Caki2 (cell line): ENCODE results near the gene HSPA1B. TPM values are rescaled to one million over a fixed set of nuclear protein-coding genes. Genes with fewer than 3 reads are reported as not detected.
"Not testable (repeated sequence)": the region's sequence is repeated elsewhere in the genome, so short reads cannot be mapped to it uniquely, and the experiment has no call there.

Experiments used
- DNase-seq: peaks from one replicate; pipeline ENCODE4 v3.0.0-alpha.2; 2015; ENCODE audit warnings: low read depth
- in situ Hi-C: cut with HindIII; loops from 2 replicates; pipeline ENCODE4 v1.10.0; 2016; ENCODE audit warnings: low sequenced_read_pairs, low pct_unique_long_range_greater_than_20kb, mixed read lengths
- total RNA-seq: library from RNA; depleted of rRNA; stranded (reverse); fragments of >200 nt; shearing (Covaris generic); gene quantifications from 2 replicates; pipeline ENCODE4 v1.2.3, GENCODE V29; 2014; ENCODE audit warnings: low replicate concordance; rRNA removed

HSPA1B gene
- total RNA-seq, result 441 and 449 TPM in 2 replicates

DNA sequence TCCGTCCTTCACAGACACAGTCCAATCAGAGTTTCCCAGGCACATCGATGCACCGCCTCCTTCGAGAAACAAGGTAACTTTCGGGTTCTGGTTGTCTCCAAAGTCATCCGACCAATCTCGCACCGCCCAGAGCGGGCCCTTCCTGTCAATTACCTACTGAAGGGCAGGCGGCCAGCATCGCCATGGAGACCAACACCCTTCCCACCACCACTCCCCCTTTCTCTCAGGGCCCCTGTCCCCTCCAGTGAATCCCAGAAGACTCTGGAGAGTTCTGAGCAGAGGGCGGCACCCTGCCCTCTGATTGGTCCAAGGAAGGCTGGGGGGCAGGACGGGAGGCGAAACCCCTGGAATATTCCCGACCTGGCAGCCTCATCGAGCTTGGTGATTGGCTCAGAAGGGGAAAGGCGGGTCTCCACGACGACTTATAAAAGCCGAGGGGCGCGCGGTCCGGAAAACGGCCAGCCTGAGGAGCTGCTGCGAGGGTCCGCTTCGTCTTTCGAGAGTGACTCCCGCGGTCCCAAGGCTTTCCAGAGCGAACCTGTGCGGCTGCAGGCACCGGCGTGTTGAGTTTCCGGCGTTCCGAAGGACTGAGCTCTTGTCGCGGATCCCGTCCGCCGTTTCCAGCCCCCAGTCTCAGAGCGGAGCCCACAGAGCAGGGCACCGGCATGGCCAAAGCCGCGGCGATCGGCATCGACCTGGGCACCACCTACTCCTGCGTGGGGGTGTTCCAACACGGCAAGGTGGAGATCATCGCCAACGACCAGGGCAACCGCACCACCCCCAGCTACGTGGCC is at the start of gene HSPA1B:
Gene HSPA1B, plus strand, starts transcription at position 453 of the 794 bp plus-strand sequence. Its CDS starts 213 bp downstream, at position 666.
- in situ Hi-C loops, result no loop called here
- DNase-seq, result peak; percentile 100

- no peak for DNase-seq
- in situ Hi-C loops, result no loop called here
Observed at GRCh38 chr6:31778193-31778592, 49.3 kb upstream of the HSPA1B start.

- DNase-seq, result no peak
- in situ Hi-C loops, result no loop called here
Observed at GRCh38 chr6:31778999-31779885, 48.3 kb upstream of the HSPA1B start.

GRCh38 chr6:31779908-31780307 is 47.6 kb upstream of the HSPA1B start:
- in situ Hi-C loops, result no loop called here
- no peak for DNase-seq

- no peak for DNase-seq
- in situ Hi-C loops, result no loop called here
Observed at GRCh38 chr6:31780507-31781243, 46.9 kb upstream of the HSPA1B start.

DNA sequence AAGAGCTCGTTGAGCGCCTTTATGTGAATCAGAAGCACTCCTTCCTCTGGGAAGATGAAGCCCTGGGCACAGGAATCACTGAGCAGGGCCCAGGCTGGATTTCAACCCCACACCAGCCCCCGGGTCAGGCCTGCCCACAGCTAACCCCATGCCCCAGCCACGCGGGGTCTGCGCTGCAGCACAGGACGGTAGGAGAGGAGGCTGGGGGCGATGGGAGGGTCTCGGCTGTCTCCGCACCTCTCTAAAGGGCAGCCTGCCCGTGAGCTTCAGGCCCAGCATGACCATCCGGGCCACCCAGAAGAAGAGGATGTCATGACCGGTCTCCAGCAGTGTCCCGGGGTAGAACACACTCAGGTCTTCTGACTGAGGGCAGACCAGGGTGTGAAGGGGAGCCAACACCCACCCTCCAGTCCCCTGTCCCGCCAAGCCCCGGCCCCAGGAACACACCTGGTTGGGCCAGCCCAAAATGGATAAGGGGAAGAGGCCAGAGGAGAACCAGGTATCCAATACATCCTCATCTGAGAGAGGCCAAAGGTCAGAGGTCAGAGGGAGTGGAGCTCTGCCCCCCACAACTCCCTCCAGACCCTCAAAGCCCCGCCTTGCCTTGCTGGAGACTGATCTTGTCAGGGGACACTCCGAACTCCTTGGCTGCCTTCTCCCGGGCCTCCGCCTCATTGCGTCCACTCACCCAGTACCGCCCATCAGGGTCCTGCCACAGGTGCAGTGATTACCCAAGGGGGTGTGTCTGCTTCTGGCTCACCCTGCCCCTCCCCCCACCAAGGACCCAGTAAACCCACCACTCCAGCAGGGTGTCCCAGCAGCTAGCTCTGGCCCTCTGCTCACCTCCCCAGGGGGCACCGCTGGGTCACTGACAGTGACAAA is 46.1 kb upstream of the HSPA1B start:
- in situ Hi-C loops, result no loop called here
- no peak for DNase-seq

DNA sequence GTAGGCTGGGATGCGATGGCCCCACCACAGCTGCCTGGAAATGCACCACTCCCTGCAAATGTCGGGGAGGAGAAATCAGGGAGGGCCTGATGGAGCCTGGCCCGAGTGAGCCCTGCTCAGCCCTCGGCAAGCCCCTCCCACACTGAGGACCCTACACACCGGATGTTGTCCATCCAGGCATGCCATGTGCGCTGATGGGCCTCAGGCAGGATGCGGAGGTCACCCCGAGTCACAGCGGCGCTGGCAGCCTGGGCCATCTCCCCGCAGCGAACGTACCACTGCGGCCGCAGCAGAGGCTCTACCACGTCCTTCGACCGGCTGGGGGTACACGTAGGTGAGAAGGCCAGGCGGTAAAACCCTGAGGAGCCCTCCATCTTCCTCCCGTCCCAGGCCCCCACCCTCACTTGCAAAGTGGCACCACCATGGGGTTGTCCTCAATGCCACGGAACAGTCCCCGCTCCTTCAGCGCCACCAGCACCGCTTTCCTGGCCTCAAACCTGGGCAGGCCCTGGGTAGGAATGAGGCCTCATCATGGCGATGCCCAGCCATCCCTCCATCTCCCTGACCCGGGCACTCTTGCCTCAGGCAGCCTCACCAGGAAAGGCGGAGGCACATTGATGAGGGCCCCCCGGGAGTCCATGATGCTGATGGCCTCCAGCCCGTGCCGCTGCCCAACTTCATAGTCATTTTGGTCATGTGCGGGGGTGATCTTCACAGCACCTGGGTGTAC is 45.2 kb upstream of the HSPA1B start:
- in situ Hi-C loops, result no loop called here
- no peak for DNase-seq

DNA sequence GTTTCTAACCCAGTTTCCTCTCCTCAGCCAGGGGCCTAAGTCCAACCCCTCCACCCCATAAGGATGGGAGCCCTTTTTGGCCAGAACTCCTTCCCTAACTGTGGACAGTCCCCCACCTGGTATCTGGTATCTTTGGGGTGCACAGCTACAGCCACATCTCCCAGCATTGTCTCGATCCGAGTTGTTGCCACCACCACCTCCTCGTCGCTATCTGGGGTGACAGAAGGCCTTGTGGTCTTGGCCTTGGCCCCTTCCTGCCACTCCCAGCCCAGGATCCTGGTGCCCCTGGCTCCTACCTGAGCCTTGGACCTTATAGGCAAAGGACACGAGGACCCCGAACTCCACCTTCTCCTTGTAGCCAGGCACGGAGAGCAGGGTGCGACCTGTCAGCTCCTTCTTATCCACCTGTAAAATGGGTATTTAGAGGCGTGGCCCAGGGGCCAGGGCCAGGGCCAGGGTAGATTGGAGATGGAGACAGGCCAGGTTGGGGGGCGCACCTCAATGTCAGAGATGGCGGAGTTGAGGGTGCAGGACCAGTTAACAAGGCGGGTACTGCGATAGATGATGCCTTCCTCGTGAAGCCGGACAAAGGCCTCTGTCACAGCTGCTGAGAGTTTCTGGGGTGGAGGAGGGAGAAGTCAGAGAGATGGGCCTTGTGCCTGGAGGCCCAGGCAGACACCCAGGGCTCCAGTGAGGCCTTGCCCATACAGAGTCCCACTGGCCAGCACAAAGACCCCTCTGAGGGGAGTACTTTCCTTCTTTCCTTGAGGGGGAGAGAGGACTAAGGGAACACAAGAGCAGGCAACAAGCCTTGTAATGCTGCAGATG is 43.2 kb upstream of the HSPA1B start:
- in situ Hi-C loops, result no loop called here

GRCh38 chr6:31785475-31785874 is 42.1 kb upstream of the HSPA1B start:
- in situ Hi-C loops, result no loop called here
- no peak for DNase-seq

More for the DNA sequence above, 43.2 kb upstream of the HSPA1B start:
- no peak for DNase-seq

GRCh38 chr6:31791324-31792089 is 36.0 kb upstream of the HSPA1B start:
- in situ Hi-C loops, result no loop called here
- DNase-seq, result peak; percentile 44

DNA sequence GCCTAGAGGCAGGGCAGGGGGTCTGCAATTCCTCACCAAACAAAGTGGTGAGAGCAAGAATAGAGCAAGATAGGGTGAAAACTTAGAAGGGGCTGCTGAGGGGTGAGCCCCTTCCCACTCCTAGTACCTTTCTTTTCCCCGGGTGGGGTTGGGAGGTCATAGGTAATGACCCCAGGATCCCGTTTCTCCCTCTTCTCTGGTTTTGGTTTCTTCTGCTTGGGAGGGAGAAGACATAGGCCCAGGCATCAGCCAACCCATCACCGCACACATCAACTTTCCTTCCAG is 35.5 kb upstream of the HSPA1B start:
- DNase-seq, result no peak
- in situ Hi-C loops, result no loop called here

DNA sequence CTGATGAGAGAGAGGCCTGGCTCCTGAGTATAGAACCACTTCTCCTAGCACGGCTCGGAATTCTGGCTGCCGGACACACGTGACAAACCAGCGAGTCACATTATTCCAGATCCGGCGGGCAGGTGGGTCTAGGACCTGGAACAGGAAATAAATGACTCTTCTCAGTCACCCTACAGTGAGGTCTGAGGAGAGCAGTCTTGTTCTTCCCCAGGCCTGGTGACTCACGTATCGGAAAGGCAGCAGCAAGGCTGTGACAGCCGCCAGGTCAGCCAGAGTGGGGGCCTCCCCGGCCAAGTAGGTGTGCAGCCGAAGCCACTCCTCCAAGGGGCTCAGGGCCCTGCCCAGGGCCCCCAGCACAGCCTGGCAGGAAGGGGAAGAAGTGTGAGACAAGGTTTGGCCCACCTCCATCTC is 34.8 kb upstream of the HSPA1B start:
- DNase-seq, result peak; percentile 72
- in situ Hi-C loops, result no loop called here

GRCh38 chr6:31793927-31794245 is 33.7 kb upstream of the HSPA1B start:
- in situ Hi-C loops, DNase-seq: not testable (repeated sequence)

- in situ Hi-C loops, result no loop called here
- DNase-seq, result peak; percentile 38
Observed at GRCh38 chr6:31794294-31794865, 33.2 kb upstream of the HSPA1B start.

GRCh38 chr6:31794866-31795615 is 32.5 kb upstream of the HSPA1B start:
- DNase-seq, result no peak
- in situ Hi-C loops, result no loop called here
